ENCODE results near the gene LRRIQ1. TPM values are rescaled to one million over a fixed set of nuclear protein-coding genes. Genes with fewer than 3 reads are reported as not detected.

The LRRIQ1 gene
- polyA plus RNA-seq, 1 donor from 2014 or later, result 11.8 TPM

GRCh38 chr12:85076688-85077430, 40.7 kb downstream of the LRRIQ1 start:
- no peaks in the 10 kb centered on the region for H3K9me2 ChIP-seq (ENCODE audit: insufficient read depth, low read length)

DNA sequence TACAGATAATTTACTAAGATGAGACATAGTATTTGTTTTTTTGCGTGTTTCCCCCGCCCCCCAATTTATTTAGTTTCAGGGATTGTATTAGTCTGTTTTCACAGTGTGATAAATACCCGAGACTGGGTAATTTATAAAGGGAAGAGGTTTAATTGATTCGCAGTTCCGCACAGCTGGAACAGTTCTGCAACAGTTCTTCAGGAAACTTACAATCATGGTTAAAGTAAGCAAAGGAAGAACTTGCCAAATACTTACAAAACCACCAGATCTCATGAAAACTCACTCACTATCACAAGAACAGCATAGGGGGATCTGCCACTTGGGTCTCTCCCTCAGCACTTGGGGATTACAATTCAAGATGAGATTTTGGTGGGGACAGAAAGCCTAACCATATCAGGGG, 48.9 kb downstream of the LRRIQ1 start:
- Histone ChIP-seq H2AFZ (ENCODE audit: low read depth, low read length) (no peak overlapping the region), H3K9me2 (ENCODE audit: insufficient read depth, low read length) (no peaks in the 10 kb centered on the region), H3K4me3 (ENCODE audit: low read length) (no peak overlapping the region), H3K9ac (ENCODE audit: low read length) (no peak overlapping the region), H3K4me2 (ENCODE audit: low read length) (no peak overlapping the region), H3K27me3 (ENCODE audit: insufficient read depth, low read depth, low read length) (no peaks in the 10 kb centered on the region), H3K36me3 (ENCODE audit: insufficient read depth, low read length) (no peaks in the 10 kb centered on the region), H4K20me1 (ENCODE audit: insufficient read depth) (no peaks in the 10 kb centered on the region), H3F3A (ENCODE audit: insufficient read depth, low read length, poor library complexity, severe bottlenecking) (no peaks in the 10 kb centered on the region), H3K27ac (ENCODE audit: low read length) (no peak overlapping the region), H3K9me3 (ENCODE audit: low read length) (no peaks in the 10 kb centered on the region), H3K79me2 (replicated peaks; ENCODE audit: insufficient read depth, low read length) (no peaks in the 10 kb centered on the region)
- no peak for TF ChIP-seq EZH2 (IDR thresholded peaks at IDR 0.05; ENCODE audit: borderline replicate concordance, insufficient read depth, low read length, poor library complexity, severe bottlenecking)
- no peak for TF ChIP-seq REST (IDR thresholded peaks at IDR 0.05; ENCODE audit: borderline replicate concordance)

More at GRCh38 chr12:85076688-85077430, 40.7 kb downstream of the LRRIQ1 start:
- Histone ChIP-seq H3K79me2 (replicated peaks; ENCODE audit: insufficient read depth, low read length) (no peaks in the 10 kb centered on the region), H3K27me3 (ENCODE audit: insufficient read depth, low read depth, low read length) (no peaks in the 10 kb centered on the region), H3K36me3 (ENCODE audit: insufficient read depth, low read length) (no peaks in the 10 kb centered on the region), H3K4me3 (ENCODE audit: low read length) (no peak overlapping the region), H4K20me1 (ENCODE audit: insufficient read depth) (no peaks in the 10 kb centered on the region), H3F3A (ENCODE audit: insufficient read depth, low read length, poor library complexity, severe bottlenecking) (no peaks in the 10 kb centered on the region), H3K9me3 (ENCODE audit: low read length) (no peaks in the 10 kb centered on the region), H3K4me2 (ENCODE audit: low read length) (no peak overlapping the region), H2AFZ (ENCODE audit: low read depth, low read length) (no peak overlapping the region), H3K9ac (ENCODE audit: low read length) (no peak overlapping the region), H3K27ac (ENCODE audit: low read length) (no peak overlapping the region)
- TF ChIP-seq TAF1 (IDR thresholded peaks at IDR 0.05; ENCODE audit: low read depth), result no peak
- TF ChIP-seq EP300 (conservative IDR thresholded peaks at IDR 0.05; ENCODE audit: poor library complexity, severe bottlenecking), result no peak
- peak; percentile 84 for TF ChIP-seq SMC3 (conservative IDR thresholded peaks at IDR 0.05; ENCODE audit: poor library complexity)
- peak; percentile 82 for TF ChIP-seq RAD21 (conservative IDR thresholded peaks at IDR 0.05)
- TF ChIP-seq CTCF (IDR thresholded peaks at IDR 0.05; ENCODE audit: poor library complexity, severe bottlenecking), result peak; percentile 80
- TF ChIP-seq EZH2 (IDR thresholded peaks at IDR 0.05; ENCODE audit: borderline replicate concordance, insufficient read depth, low read length, poor library complexity, severe bottlenecking), result no peak
- no peak for TF ChIP-seq MXI1 (conservative IDR thresholded peaks at IDR 0.05; ENCODE audit: poor library complexity, severe bottlenecking)
- no peak for TF ChIP-seq POLR2AphosphoS5 (IDR thresholded peaks at IDR 0.05)
- no peak for TF ChIP-seq REST (IDR thresholded peaks at IDR 0.05; ENCODE audit: borderline replicate concordance)
